T-cell (primary cell): Measurements from ENCODE around the gene RNF212. TPM values are rescaled to one million over a fixed set of nuclear protein-coding genes. Genes with fewer than 3 reads are reported as not detected.

Source experiments
- ATAC-seq, 4 experiments: fragments of 200-7000 bp in 3 of 4; fragments of 150-1000 bp in 1 of 4; cut with Tn5 transposase; replicated peaks in 1 of 4; 1 replicate in 3 of 4; 2 replicates in 1 of 4; pipeline ENCODE4 v1.10.0; 2021; ENCODE audit warnings: moderate library complexity in 3 of 4, mild to moderate bottlenecking in 2 of 4, moderate number of reproducible peaks in 1 of 4
- CTCF ChIA-PET, 2 donors: fragments of 300-600 bp; sonication (Branson Sonifier 250); formaldehyde crosslinking; loops; one replicate each; lab custom pipeline; 2022; ENCODE audit warnings: antibody characterized with exemption in 2 of 2; lab: Charles Lee
- POLR2A ChIA-PET, 2 donors: fragments of 300-600 bp; sonication (Branson Sonifier 250); formaldehyde crosslinking; loops; one replicate each; lab custom pipeline; 2022; ENCODE audit warnings: antibody characterized with exemption in 2 of 2; lab: Charles Lee
- DNase-seq, 35 experiments: peaks; one replicate each; pipeline versions ENCODE4 v3.0.0 to v3.0.0-alpha.2; 2013 to 2023
- H3K27ac ChIP-seq: one replicate; pipeline ENCODE4 v1.5.1; 2013; ENCODE audit warnings: low read length
- H3K27me3 ChIP-seq, 2 experiments: replicated peaks in 1 of 2; 1 replicate in 1 of 2; 2 replicates in 1 of 2; pipeline versions ENCODE4 v1.6.1 to v1.7.0; 2013; ENCODE audit warnings: low read length in 1 of 2, mixed read lengths in 1 of 2; ENCODE audit not compliant: control insufficient read depth in 2 of 2, insufficient read depth in 2 of 2; ENCODE audit errors: extremely low read depth in 1 of 2
- H3K36me3 ChIP-seq, 2 donors: 1 replicate in 1 of 2; 2 replicates in 1 of 2; pipeline versions ENCODE4 v1.6.1 to v1.7.0; 2013; ENCODE audit warnings: low read length in 1 of 2; ENCODE audit not compliant: control insufficient read depth in 2 of 2, insufficient read depth in 1 of 2; ENCODE audit errors: extremely low read depth in 1 of 2
- H3K4me1 ChIP-seq, 2 experiments: 1 replicate in 1 of 2; 2 replicates in 1 of 2; pipeline versions ENCODE4 v1.6.1 to v1.7.0; 2013; ENCODE audit warnings: low read length in 2 of 2, mixed read lengths in 1 of 2; ENCODE audit not compliant: insufficient read depth in 2 of 2, control insufficient read depth in 1 of 2; ENCODE audit errors: extremely low read depth in 1 of 2
- H3K4me3 ChIP-seq, 2 donors: 1 replicate in 1 of 2; 2 replicates in 1 of 2; pipeline versions ENCODE4 v1.5.1 to v1.7.0; 2013; ENCODE audit warnings: mild to moderate bottlenecking in 2 of 2, low read length in 1 of 2, moderate library complexity in 1 of 2; ENCODE audit not compliant: control insufficient read depth in 1 of 2; ENCODE audit errors: extremely low read depth in 1 of 2
- H3K9me3 ChIP-seq: 2 replicates; pipeline ENCODE4 v1.7.0; 2013
- H3K27ac Mint-ChIP-seq, 2 donors: one replicate each; pipeline ENCODE4 v1.8.0; 2020 to 2021; ENCODE audit warnings: mild to moderate bottlenecking in 2 of 2, mixed read lengths in 2 of 2
- H3K27me3 Mint-ChIP-seq, 2 donors: one replicate each; pipeline ENCODE4 v1.8.0; 2021 to 2022; ENCODE audit warnings: mixed read lengths in 2 of 2
- H3K36me3 Mint-ChIP-seq: one replicate; pipeline ENCODE4 v1.8.0; 2021; ENCODE audit warnings: mixed read lengths
- H3K4me1 Mint-ChIP-seq, 3 donors: one replicate each; pipeline ENCODE4 v1.8.0; 2020 to 2022; ENCODE audit warnings: mixed read lengths in 3 of 3, mild to moderate bottlenecking in 1 of 3
- H3K4me3 Mint-ChIP-seq, 3 donors: one replicate each; pipeline ENCODE4 v1.8.0; 2020 to 2022; ENCODE audit warnings: mild to moderate bottlenecking in 3 of 3, mixed read lengths in 3 of 3, moderate library complexity in 3 of 3
- H3K9me3 Mint-ChIP-seq, 3 donors: one replicate each; pipeline ENCODE4 v1.8.0; 2020 to 2022; ENCODE audit warnings: mixed read lengths in 3 of 3
- WGBS: methylation state at CpG from one replicate; pipeline ENCODE4 v1.1.5; 2013; ENCODE audit warnings: missing lambda C conversion rate; ENCODE audit not compliant: insufficient coverage; 5-methylcytosine and 5-hydroxymethylcytosine counted together
- total RNA-seq, 35 experiments: library from RNA in 6 of 35; stranded (reverse) in 6 of 35; fragments of 120-200 nt in 1 of 35; gene quantifications; one replicate each; pipeline versions ENCODE4 v1.2.1 to v1.2.4 and lab custom pipeline; 2013 to 2026

Gene RNF212
- total RNA-seq, 5 donors from 2014 or later (not counting 1 experiment from before 2014, with no cell fraction given) = 3.0 to 5.3 (median 3.9) TPM

- Mint-ChIP-seq H3K4me1 (peaks cover 9 to 19% (median 12%) of the 10 kb centered on the region in 3 donors), H3K36me3 (peaks cover 5% of the 10 kb centered on the region), H3K27me3 (no peaks in the 10 kb centered on the region), H3K4me3 (no peak overlapping the region), H3K27ac (no peak overlapping the region), H3K9me3 (no peaks in the 10 kb centered on the region)
- WGBS = 98% methylated on average over 16 of the region's 19 CpGs
- POLR2A ChIA-PET = no interaction called here
- CTCF ChIA-PET = no interaction called here
- Histone ChIP-seq H3K4me3 (no peak overlapping the region), H3K36me3 (peaks cover 0 to 6% of the 10 kb centered on the region in 2 donors), H3K9me3 (no peaks in the 10 kb centered on the region), H3K4me1 (peaks cover 0 to 21% of the 10 kb centered on the region in 2 experiments), H3K27ac (no peak overlapping the region), H3K27me3 (no peaks in the 10 kb centered on the region)
- ATAC-seq (no peak), DNase-seq (no peak)
These were observed 90.7 kb downstream of the RNF212 start for GRCh38 chr4:1022739-1023066.

- 96% methylated on average over 45 of the region's 46 CpGs for WGBS
- ATAC-seq (no peak), DNase-seq (no peak)
- CTCF ChIA-PET = no interaction called here
- Histone ChIP-seq H3K4me1 (peaks cover 0 to 21% of the 10 kb centered on the region in 2 experiments), H3K9me3 (no peaks in the 10 kb centered on the region), H3K27me3 (no peaks in the 10 kb centered on the region), H3K36me3 (peaks cover 0 to 6% of the 10 kb centered on the region in 2 donors), H3K4me3 (no peak overlapping the region), H3K27ac (no peak overlapping the region)
- no peak overlapping the region for H3K4me3 Mint-ChIP-seq
- H3K36me3 Mint-ChIP-seq = peaks cover 5% of the 10 kb centered on the region
- POLR2A ChIA-PET = no interaction called here
- H3K9me3 Mint-ChIP-seq = no peaks in the 10 kb centered on the region
- peaks cover 9 to 19% (median 12%) of the 10 kb centered on the region in 3 donors for H3K4me1 Mint-ChIP-seq
- H3K27me3 Mint-ChIP-seq = no peaks in the 10 kb centered on the region
- H3K27ac Mint-ChIP-seq = no peak overlapping the region
These were observed 91.2 kb downstream of the RNF212 start for GRCh38 chr4:1022051-1022738.

Other genes with a start within 250 kb of the RNF212 start
- 100 to 1,000 TPM; 182 to 225 (median 218) TPM for gene GAK, start 181.2 kb downstream of the RNF212 start, total RNA-seq
- gene TMEM175, start 181.1 kb downstream of the RNF212 start, total RNA-seq = 10 to 100 TPM; 44.3 to 60.9 (median 53.0) TPM
- 10 to 100 TPM; 22.6 to 46.4 (median 36.9) TPM for gene DGKQ, start 140.0 kb downstream of the RNF212 start, total RNA-seq
- gene IDUA, start 126.5 kb downstream of the RNF212 start, total RNA-seq = 10 to 100 TPM; 60.4 to 96.5 (median 78.7) TPM
- 1 to 10 TPM in 1 of 5 donors, under 1 TPM in 3, not detected in 1; 0.16 to 1.5 (median 0.39) TPM for gene SLC26A1, start 120.2 kb downstream of the RNF212 start, total RNA-seq
- 10 to 100 TPM; 14.9 to 25.2 (median 23.7) TPM for gene FGFRL1, start 101.9 kb downstream of the RNF212 start, total RNA-seq
- gene SPON2, start 59.0 kb upstream of the RNF212 start, total RNA-seq = 10 to 100 TPM; 13.6 to 39.8 (median 18.9) TPM
- 100 to 1,000 TPM; 185 to 232 (median 207) TPM for gene CTBP1, start 135.6 kb upstream of the RNF212 start, total RNA-seq
- 100 to 1,000 TPM in 2 of 5 donors, 10 to 100 TPM in 3; 62.3 to 114 (median 87.2) TPM for gene MAEA, start 176.3 kb upstream of the RNF212 start, total RNA-seq
- 10 to 100 TPM; 39.9 to 53.7 (median 42.7) TPM for gene UVSSA, start 233.6 kb upstream of the RNF212 start, total RNA-seq